ENCODE results near the gene ACTRT2.

Gene ACTRT2

GRCh38 chr1:3026581-3027391 lies 5.5 kb downstream of the ACTRT2 start:
- no peak overlapping the region for H3K4me3 ChIP-seq (ENCODE audit: severe bottlenecking)
- peaks cover 4% of the 10 kb centered on the region for H3K27me3 ChIP-seq (ENCODE audit: insufficient read depth, poor library complexity, severe bottlenecking)
- no peaks in the 10 kb centered on the region for H3K9me3 ChIP-seq (ENCODE audit: severe bottlenecking)
- DNase-seq (ENCODE audit: low spot score): no peak
- H3K36me3 ChIP-seq (ENCODE audit: low read depth): no peaks in the 10 kb centered on the region
- TF ChIP-seq CTCF (IDR thresholded peaks at IDR 0.05; ENCODE audit: poor library complexity, severe bottlenecking): no peak
- no peaks in the 10 kb centered on the region for H3K4me1 ChIP-seq (ENCODE audit: insufficient read depth, poor library complexity, severe bottlenecking)
- ATAC-seq (ENCODE audit: low read depth): no peak
- H3K27ac ChIP-seq (ENCODE audit: poor library complexity, severe bottlenecking): no peak overlapping the region

- peaks cover 4% of the 10 kb centered on the region for H3K27me3 ChIP-seq (ENCODE audit: insufficient read depth, poor library complexity, severe bottlenecking)
- TF ChIP-seq CTCF (IDR thresholded peaks at IDR 0.05; ENCODE audit: poor library complexity, severe bottlenecking): no peak
- no peak overlapping the region for H3K4me3 ChIP-seq (ENCODE audit: severe bottlenecking)
- DNase-seq (ENCODE audit: low spot score): peak; percentile 41
- ATAC-seq (ENCODE audit: low read depth): no peak
- no peaks in the 10 kb centered on the region for H3K36me3 ChIP-seq (ENCODE audit: low read depth)
- no peak overlapping the region for H3K27ac ChIP-seq (ENCODE audit: poor library complexity, severe bottlenecking)
- no peaks in the 10 kb centered on the region for H3K4me1 ChIP-seq (ENCODE audit: insufficient read depth, poor library complexity, severe bottlenecking)
- no peaks in the 10 kb centered on the region for H3K9me3 ChIP-seq (ENCODE audit: severe bottlenecking)
Measured at GRCh38 chr1:3027611-3028371, 6.5 kb downstream of the ACTRT2 start.

- Histone ChIP-seq H3K36me3 (ENCODE audit: low read depth) (no peaks in the 10 kb centered on the region), H3K4me3 (ENCODE audit: severe bottlenecking) (no peak overlapping the region), H3K27me3 (ENCODE audit: insufficient read depth, poor library complexity, severe bottlenecking) (peaks cover 4% of the 10 kb centered on the region), H3K9me3 (ENCODE audit: severe bottlenecking) (no peaks in the 10 kb centered on the region), H3K4me1 (ENCODE audit: insufficient read depth, poor library complexity, severe bottlenecking) (no peaks in the 10 kb centered on the region), H3K27ac (ENCODE audit: poor library complexity, severe bottlenecking) (no peak overlapping the region)
- ATAC-seq (ENCODE audit: low read depth) (no peak), DNase-seq (ENCODE audit: low spot score) (no peak)
- TF ChIP-seq CTCF (IDR thresholded peaks at IDR 0.05; ENCODE audit: poor library complexity, severe bottlenecking): no peak
Measured at GRCh38 chr1:3028531-3029282, 7.4 kb downstream of the ACTRT2 start.

GRCh38 chr1:3029481-3029961 lies 8.3 kb downstream of the ACTRT2 start:
- no peaks in the 10 kb centered on the region for H3K9me3 ChIP-seq (ENCODE audit: severe bottlenecking)

More at GRCh38 chr1:3029481-3029961, 8.3 kb downstream of the ACTRT2 start:
- ATAC-seq (ENCODE audit: low read depth): no peak
- DNase-seq (ENCODE audit: low spot score): no peak
- no peaks in the 10 kb centered on the region for H3K36me3 ChIP-seq (ENCODE audit: low read depth)
- TF ChIP-seq CTCF (IDR thresholded peaks at IDR 0.05; ENCODE audit: poor library complexity, severe bottlenecking): no peak
- no peak overlapping the region for H3K27ac ChIP-seq (ENCODE audit: poor library complexity, severe bottlenecking)
- H3K4me1 ChIP-seq (ENCODE audit: insufficient read depth, poor library complexity, severe bottlenecking): no peaks in the 10 kb centered on the region
- H3K4me3 ChIP-seq (ENCODE audit: severe bottlenecking): no peak overlapping the region
- peaks cover 4% of the 10 kb centered on the region for H3K27me3 ChIP-seq (ENCODE audit: insufficient read depth, poor library complexity, severe bottlenecking)
